ENCODE results near the gene HNRNPUL1. TPM values are rescaled to one million over a fixed set of nuclear protein-coding genes. Genes with fewer than 3 reads are reported as not detected.

HNRNPUL1 gene
- 160 and 187 TPM in 2 replicates for total RNA-seq (2014; rRNA removed; shearing (Covaris generic))
- 205 and 230 TPM in 2 replicates for polyA plus RNA-seq (2015; cell fraction: cytosol; rRNA removed)
- 171 and 172 TPM in 2 replicates for polyA plus RNA-seq (2015; cell fraction: nucleus; rRNA removed)

- peak; percentile 100 for DNase-seq (ENCODE audit: low read depth)
These were observed at the start of gene HNRNPUL1 for GRCh38 chr19:41263850-41264580. TSS of gene HNRNPUL1 (plus strand) at chr19:41264372. CDS start at chr19:41264504, 132 bp downstream.

GRCh38 chr19:41217741-41218140, 46.4 kb upstream of the HNRNPUL1 start:
- no peak for DNase-seq (ENCODE audit: low read depth)

- DNase-seq (ENCODE audit: low read depth), result no peak
These were observed 45.9 kb upstream of the HNRNPUL1 start for GRCh38 chr19:41218249-41218614.

- DNase-seq (ENCODE audit: low read depth), result peak; percentile 92
These were observed 45.3 kb upstream of the HNRNPUL1 start, which contains the start of gene AXL for GRCh38 chr19:41218615-41219507. TSS of gene AXL (plus strand) at chr19:41219223. CDS start at chr19:41219393, 170 bp downstream.

- DNase-seq (ENCODE audit: low read depth), result peak; percentile 44
These were observed 44.1 kb upstream of the HNRNPUL1 start for GRCh38 chr19:41219924-41220567.

GRCh38 chr19:41220811-41221210, 43.4 kb upstream of the HNRNPUL1 start:
- DNase-seq (ENCODE audit: low read depth), result no peak

GRCh38 chr19:41221514-41222205, 42.5 kb upstream of the HNRNPUL1 start:
- peak; percentile 34 for DNase-seq (ENCODE audit: low read depth)

- DNase-seq (ENCODE audit: low read depth), result peak; percentile 32
These were observed 41.9 kb upstream of the HNRNPUL1 start for GRCh38 chr19:41222240-41222639.

DNA sequence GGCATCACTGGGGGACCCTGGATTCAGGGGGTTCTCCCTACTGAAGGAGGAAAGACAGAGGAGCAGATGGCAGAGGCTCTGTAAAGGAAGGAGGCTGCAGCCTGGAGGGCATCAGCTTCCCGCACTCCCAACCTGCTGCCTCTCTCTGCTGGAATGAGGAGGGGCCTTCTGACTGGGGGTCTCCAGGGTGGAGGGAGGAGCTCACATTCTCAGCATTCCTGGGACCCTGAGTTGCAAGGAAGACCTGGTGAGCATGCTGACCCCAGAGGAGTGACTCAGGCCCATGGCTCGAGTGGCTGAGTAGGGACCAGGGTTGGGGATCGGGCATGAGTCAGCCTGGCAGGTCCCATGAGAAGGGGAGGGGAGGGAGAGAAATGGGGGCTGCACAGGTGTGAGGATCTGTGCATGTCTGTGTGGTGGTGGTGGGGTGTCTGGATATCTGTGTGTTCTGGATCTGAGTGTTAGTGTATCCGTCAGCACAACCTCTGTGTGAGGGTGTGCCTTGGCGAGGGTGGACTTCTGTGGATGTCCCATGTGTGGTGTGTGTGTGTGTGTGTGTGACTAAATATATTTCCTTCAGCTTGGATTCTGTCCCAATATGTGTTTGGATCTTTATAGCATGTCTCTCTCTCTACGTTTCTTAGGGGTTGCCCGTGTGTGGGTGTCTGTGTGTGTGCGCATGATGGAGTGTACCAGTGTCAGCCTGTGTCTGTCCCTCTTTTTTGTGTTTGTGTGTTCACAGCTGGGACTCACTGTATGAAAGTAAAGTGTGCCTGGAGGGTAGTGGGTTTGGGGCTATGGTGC, 40.5 kb upstream of the HNRNPUL1 start:
- DNase-seq (ENCODE audit: low read depth), result peak; percentile 98

DNA sequence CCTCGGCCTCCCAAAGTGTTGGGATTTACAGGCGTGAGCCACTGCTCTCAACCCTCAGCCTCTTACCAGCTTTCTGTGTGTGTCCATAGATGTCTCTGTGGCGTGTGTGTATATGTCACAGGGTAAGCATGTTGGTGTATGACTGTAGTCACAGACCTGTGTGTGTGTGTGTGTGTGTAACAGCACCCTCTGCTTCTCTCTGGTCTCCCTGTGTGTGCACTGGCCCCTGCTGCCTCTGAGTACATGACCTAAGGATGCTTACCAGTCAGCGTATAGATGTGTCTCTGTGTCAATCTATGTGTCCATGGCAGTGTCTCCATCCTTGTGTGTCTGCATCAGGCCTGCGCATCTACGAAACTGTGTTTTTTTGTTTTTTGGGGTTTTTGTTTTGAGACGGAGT, 39.5 kb upstream of the HNRNPUL1 start:
- no peak for DNase-seq (ENCODE audit: low read depth)

GRCh38 chr19:41225238-41226052, 38.7 kb upstream of the HNRNPUL1 start:
- DNase-seq (ENCODE audit: low read depth), result peak; percentile 100

DNA sequence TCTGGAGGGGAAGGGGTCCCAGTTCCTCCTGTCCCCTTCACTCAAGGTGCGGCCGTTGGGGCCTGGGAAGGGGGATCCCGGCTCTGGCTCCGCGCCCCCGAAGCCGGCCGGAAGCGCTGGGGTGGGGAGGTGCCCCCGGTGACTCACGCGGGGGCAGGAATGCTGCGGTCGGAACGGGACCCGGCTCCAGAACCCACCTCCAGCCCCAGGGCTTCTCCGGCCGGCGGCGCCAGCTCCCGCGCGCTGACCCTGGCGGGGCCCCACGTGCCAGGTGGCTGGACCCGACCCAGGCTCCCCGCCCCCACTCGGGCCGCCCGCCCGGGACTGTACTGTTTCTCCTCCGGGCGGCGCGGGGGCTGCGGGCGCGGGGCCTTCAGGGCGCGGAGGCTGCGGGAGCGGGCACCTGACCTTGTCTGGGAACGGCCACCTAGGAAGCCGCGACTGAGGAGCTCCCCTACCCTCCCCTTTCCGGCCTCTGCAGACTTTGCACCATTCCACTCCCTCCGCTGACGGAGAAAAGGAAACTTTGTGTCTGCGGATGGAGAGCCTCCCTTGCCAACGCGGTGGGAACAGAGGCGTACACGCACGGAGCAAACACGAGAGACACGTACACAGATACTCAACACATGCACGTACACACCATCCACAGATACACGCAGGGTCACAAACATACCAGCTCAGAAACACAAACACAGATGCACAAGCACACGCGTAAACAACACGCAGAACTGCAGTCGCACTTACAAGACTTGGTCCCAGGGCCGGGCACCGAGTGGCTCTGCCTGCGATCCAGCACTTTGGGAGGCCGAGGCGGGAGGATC, 37.9 kb upstream of the HNRNPUL1 start:
- no peak for DNase-seq (ENCODE audit: low read depth)

DNA sequence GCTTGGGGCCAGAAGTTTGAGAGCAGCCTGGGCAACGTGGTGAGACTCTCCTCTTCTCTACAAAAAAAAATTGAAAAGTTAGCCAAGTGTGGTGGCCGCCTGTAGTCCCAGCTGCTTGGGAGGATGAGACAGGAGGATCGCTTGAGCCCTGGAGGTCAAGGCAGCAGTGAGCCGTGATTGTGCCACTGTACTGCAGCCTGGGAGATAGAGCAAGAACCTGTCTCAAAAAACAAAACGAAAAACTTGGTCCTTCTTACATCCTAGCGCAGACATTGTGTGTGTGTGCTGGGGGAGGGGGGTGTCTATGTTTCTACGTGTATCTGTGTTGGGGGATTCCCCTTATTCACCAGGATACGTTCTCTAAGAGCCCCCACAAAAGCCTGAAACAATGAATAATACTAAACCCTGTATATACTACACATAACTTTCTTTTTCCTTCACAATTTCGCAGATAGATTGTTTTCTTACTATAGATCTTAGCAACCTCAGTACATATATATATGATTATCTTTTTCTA, 37.2 kb upstream of the HNRNPUL1 start:
- DNase-seq (ENCODE audit: low read depth), result no peak

DNA sequence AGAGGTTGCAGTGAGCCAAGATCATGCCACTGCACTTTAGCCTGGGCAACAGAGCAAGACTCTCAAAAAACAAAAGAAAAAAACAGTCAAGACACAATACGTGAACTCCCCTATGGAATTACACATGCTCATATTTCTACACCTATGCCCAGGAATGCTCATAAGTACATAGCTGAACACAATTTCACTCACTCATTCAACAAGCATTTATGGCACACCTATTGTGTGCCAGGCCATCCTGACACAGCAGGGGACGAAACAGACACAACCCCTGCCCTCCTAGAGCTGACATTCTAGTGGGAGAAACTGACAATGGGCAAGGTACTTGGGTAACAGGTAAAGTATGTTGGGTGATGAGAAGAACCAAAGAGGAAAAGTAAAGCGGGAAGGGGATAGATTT, 35.7 kb upstream of the HNRNPUL1 start:
- DNase-seq (ENCODE audit: low read depth), result no peak

DNA sequence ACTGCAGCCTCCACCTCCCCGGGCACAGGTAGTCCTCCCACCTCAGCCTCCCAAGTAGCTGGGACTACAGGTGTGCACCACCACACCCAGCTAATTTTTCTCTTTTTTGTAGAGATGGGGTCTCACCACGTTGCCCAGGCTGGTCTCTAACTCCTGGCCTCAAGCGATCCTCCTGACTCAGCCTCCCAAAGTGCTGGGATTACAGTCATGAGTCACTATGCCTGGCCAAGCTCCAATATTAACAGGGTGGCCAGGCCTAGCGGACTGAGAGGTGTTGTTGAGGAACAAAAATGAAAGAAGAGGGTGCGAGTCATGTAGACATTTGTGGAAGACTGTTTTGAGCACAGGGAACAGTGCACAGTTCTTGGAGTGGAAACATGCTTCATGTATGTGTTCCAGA, 34.8 kb upstream of the HNRNPUL1 start:
- DNase-seq (ENCODE audit: low read depth), result peak; percentile 79

GRCh38 chr19:41230067-41230857, 33.9 kb upstream of the HNRNPUL1 start:
- no peak for DNase-seq (ENCODE audit: low read depth)

DNA sequence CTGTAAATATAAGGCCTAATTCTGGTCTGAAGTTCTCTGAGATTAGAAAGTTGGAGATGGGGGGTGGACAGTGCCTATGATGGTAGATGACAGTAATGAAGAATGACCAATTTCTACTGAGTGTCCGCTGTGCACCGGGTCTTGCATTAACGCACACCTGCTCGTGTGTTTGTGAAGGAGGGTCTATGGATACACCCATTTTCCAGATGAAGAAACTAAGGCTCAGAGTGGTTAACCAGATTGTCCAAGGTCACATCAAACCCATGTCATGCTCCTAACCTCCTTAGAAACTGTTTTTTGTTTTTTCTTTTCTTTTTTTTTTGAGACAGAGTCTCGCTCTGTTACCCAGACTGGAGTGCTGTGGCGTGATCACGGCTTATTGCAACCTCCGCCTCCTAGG, 31.5 kb upstream of the HNRNPUL1 start:
- DNase-seq (ENCODE audit: low read depth), result no peak

All from HT1080 (cell line).